ENCODE results near the gene NUP62.

NUP62 gene

DNA sequence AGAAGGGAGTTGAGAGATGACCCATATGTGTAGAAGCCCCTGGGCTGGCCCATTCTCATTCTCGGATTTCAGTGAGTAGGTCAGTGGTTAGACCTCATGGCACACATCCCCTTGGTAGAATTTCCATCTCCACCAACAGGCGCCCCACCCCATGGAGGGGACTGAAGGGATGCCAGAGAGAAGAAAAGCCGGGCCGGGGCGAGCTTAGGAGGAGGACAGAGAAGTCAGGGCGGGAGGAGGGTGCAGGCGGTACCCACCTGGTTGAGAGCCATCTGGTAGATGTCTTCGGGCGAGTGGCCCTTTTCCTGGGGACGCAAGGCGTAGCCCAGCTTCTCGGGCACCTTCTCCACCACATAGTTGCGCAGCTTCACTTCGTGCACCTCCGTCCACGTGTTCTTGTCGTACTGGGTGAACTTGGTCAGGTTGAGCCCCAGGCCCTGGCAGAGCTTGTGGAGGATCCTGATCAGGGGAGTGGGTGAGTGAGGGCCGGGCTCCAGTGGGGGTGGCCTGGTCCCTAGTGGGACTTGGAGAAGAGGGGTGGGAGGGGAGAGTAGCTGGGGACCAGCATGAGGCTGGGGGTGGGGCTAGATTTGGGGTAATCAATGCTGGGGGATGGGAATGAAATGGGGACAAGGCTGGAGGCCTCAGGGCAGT lies 35.2 kb downstream of the NUP62 start:
- Histone ChIP-seq H3K4me1 (ENCODE audit: insufficient read depth, low read length) (peaks cover 12% of the 10 kb centered on the region), H3K4me3 (ENCODE audit: low read depth in 1 of 2, low read length in 2 of 2) (no peak overlapping the region), H3K36me3 (ENCODE audit: insufficient read depth, low read length) (no peaks in the 10 kb centered on the region), H3K9ac (ENCODE audit: low read length) (no peak overlapping the region), H3K27ac (ENCODE audit: low read depth, low read length) (no peak overlapping the region), H3K27me3 (ENCODE audit: control insufficient read depth in 1 of 2, insufficient read depth in 2 of 2, low read length in 2 of 2) (peaks cover 0 to 19% of the 10 kb centered on the region in 2 donors), H3K9me3 (ENCODE audit: low read length) (no peaks in the 10 kb centered on the region)

DNA sequence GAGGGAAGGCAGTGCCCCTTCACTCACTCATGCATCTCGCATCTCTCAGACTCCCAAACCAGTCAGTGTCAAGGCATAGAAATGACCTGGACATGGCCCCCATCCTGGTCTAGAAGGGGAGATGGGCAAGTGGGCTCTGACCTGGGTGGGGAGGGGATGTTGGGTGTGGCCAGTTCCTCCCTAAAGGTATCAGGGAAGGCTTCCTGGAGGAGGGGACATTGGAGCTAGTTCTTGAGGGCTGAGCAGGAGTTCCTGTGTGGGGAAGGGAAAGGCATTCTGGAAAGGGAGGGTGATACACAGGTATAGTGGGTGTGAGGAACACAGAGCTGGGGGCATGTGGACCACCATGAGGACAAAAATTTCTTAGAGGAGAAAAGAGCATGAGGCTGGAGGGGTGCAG lies 36.6 kb downstream of the NUP62 start:
- H3K9me3 ChIP-seq (ENCODE audit: low read length): no peaks in the 10 kb centered on the region
- peaks cover 0 to 19% of the 10 kb centered on the region in 2 donors for H3K27me3 ChIP-seq (ENCODE audit: control insufficient read depth in 1 of 2, insufficient read depth in 2 of 2, low read length in 2 of 2)
- H3K4me1 ChIP-seq (ENCODE audit: insufficient read depth, low read length): peaks cover 12% of the 10 kb centered on the region
- no peak overlapping the region for H3K4me3 ChIP-seq (ENCODE audit: low read depth in 1 of 2, low read length in 2 of 2)
- H3K27ac ChIP-seq (ENCODE audit: low read depth, low read length): no peak overlapping the region
- no peak overlapping the region for H3K9ac ChIP-seq (ENCODE audit: low read length)
- no peaks in the 10 kb centered on the region for H3K36me3 ChIP-seq (ENCODE audit: insufficient read depth, low read length)

DNA sequence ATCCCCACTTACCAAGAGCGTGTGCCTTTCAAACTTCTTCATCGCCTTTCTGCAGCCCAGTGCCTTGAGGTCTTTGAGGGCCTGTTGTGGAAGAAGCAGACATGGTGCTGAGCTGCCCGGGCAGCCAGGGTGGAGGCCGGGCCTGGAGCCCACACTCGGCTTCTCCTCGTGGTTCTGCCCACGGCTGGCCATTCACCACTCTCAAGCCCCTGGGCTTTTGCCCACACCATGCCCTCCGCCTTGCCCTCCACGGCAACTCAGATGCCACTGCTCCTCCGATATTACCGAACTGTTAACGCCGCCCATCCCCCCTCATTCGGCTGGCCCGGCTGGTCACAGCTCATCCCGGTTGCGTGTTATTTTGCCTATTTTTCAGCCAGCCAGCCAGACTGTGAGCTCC lies 37.9 kb downstream of the NUP62 start:
- Histone ChIP-seq H3K4me1 (ENCODE audit: insufficient read depth, low read length) (no peaks in the 10 kb centered on the region), H3K9ac (ENCODE audit: low read length) (no peak overlapping the region), H3K36me3 (ENCODE audit: insufficient read depth, low read length) (no peaks in the 10 kb centered on the region), H3K9me3 (ENCODE audit: low read length) (no peaks in the 10 kb centered on the region), H3K4me3 (ENCODE audit: low read depth in 1 of 2, low read length in 2 of 2) (no peak overlapping the region), H3K27ac (ENCODE audit: low read depth, low read length) (no peak overlapping the region), H3K27me3 (ENCODE audit: control insufficient read depth in 1 of 2, insufficient read depth in 2 of 2, low read length in 2 of 2) (peaks cover 0 to 19% of the 10 kb centered on the region in 2 donors)

DNA sequence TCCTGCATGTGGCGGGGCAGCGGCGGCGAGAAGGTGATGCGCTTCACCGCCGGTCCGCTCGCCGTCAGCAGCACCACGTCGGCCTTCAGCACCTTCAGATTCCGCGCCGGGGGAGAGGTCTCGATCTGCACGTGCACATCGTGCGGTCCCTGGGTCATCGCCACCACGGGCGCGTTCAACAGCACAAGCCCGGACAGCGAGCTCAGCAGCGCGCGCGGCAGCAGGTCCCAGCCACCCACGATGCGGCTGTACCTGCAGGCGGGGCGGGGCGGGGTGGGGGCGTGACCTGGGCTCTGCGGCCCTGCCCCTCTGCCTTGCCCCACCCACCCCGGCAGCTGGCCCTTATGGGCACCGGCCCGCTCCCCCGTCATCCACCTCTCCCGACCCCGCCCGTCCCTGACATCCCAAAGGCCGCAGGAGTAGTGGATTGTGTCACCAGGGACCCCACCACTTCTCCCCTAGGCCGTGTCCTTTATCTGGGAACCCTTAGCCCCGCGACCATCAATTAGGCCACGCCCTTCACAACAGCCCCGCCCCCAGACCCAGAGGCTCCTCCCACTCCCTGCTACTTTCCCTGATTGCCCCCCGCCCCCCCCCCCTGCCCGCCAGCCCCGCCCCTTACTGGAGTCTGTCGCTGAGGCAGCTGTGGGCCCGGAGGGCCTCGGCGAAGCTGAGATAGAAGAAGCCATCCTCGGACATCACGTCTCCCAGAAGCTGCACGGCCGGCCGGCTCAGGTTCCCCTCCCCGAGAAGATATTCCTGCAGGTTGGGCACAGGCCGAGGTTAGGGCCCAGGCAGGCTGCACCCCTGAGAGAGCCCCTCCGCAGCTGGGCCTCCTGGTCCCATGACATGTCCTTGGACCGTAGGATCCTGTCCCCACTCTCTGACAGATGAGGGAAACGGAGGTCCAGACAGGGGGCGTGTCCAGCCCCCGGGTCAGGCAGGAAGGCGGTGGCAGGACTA lies 38.7 kb downstream of the NUP62 start:
- H3K27ac ChIP-seq (ENCODE audit: low read depth, low read length): no peak overlapping the region
- no peaks in the 10 kb centered on the region for H3K36me3 ChIP-seq (ENCODE audit: insufficient read depth, low read length)
- peaks cover 0 to 19% of the 10 kb centered on the region in 2 donors for H3K27me3 ChIP-seq (ENCODE audit: control insufficient read depth in 1 of 2, insufficient read depth in 2 of 2, low read length in 2 of 2)
- H3K4me3 ChIP-seq (ENCODE audit: low read depth in 1 of 2, low read length in 2 of 2): no peak overlapping the region
- no peaks in the 10 kb centered on the region for H3K9me3 ChIP-seq (ENCODE audit: low read length)
- no peaks in the 10 kb centered on the region for H3K4me1 ChIP-seq (ENCODE audit: insufficient read depth, low read length)
- H3K9ac ChIP-seq (ENCODE audit: low read length): no peak overlapping the region

DNA sequence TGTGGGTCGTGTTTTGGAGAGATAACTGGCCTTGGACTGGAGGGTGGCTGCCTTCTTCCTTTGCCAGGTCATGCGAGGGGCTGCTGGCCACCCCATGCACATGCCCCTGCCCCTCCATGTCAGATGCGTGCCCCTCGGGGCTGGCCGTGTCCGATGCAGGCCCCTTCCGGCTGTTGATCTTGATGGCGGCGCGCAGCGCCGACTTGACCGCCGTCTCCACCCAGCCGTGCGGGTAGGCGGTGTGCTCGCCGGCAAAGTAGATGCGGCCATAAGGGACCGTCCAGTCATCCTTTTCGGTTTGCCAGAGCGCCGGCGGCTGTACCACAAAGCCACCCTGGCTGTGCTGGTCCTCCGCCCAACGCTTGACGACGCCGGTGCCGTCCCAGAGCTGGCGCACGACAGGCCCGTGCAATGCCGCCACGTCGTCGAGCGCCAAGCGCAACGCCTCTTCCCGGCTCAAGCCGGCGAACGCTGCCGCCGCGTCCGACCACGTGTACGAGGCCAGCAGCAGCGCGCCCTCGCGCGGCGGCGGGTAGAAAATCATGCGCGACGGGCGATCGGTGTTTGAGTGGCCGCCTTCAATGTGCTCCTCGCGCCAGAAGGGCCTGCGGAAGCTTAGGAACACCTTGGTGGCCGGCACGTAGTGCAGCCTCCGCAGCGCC lies 39.5 kb downstream of the NUP62 start:
- Histone ChIP-seq H3K4me3 (ENCODE audit: low read depth in 1 of 2, low read length in 2 of 2) (no peak overlapping the region), H3K9me3 (ENCODE audit: low read length) (no peaks in the 10 kb centered on the region), H3K4me1 (ENCODE audit: insufficient read depth, low read length) (no peaks in the 10 kb centered on the region), H3K9ac (ENCODE audit: low read length) (no peak overlapping the region), H3K27me3 (ENCODE audit: control insufficient read depth in 1 of 2, insufficient read depth in 2 of 2, low read length in 2 of 2) (peaks cover 0 to 19% of the 10 kb centered on the region in 2 donors), H3K27ac (ENCODE audit: low read depth, low read length) (no peak overlapping the region), H3K36me3 (ENCODE audit: insufficient read depth, low read length) (peaks cover under 1% of the 10 kb centered on the region)

DNA sequence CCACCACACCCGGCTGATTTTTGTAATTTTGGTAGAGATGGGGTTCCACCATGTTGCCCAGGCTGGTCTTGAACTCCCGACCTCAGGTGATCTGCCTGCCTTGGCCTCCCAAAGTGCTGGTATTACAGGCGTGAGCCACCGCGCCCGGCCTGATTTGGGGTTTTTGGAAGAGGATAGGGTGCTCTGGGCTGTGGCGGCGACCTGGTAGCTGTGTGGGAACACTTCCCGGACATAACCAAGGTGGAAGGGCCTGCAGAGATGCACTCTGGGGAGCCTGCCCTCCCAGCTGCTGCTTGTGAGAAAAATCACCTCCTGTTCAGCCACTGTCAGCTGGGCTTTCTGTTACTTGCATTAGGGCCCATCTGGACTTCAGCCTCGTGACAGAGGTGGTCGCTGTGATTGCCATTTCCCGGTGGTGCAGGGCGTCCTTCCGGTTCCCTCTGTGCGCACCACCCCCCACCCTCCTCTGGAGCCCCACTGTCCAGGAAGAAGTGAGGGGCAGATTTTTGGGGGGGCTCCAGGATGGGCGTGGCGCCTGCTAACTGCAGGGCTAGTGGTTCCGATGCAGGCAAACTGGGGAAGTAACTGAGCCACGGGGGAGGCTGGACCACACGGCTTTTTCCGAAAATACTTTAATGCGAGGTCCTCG lies 40.1 kb downstream of the NUP62 start:
- peaks cover 8% of the 10 kb centered on the region for H3K36me3 ChIP-seq (ENCODE audit: insufficient read depth, low read length)
- H3K9me3 ChIP-seq (ENCODE audit: low read length): no peaks in the 10 kb centered on the region
- no peak overlapping the region for H3K27ac ChIP-seq (ENCODE audit: low read depth, low read length)
- no peak overlapping the region for H3K9ac ChIP-seq (ENCODE audit: low read length)
- H3K27me3 ChIP-seq (ENCODE audit: control insufficient read depth in 1 of 2, insufficient read depth in 2 of 2, low read length in 2 of 2): peaks cover 0 to 19% of the 10 kb centered on the region in 2 donors
- no peaks in the 10 kb centered on the region for H3K4me1 ChIP-seq (ENCODE audit: insufficient read depth, low read length)
- no peak overlapping the region for H3K4me3 ChIP-seq (ENCODE audit: low read depth in 1 of 2, low read length in 2 of 2)

DNA sequence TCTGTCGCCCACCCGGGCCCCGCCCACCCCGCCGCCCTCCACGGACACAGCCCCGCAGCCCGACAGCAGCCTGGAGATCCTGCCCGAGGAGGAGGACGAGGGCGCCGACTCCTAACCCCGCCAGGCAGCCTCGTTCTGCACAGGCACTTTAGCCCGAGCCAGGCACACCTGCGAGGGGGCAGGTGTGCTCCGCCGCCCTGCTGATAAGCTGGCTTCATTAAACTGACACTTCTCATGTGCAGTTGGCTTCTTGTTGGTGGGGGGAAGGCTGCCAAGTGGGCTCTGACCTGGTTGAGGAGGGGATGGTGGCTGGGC lies 40.8 kb downstream of the NUP62 start:
- Histone ChIP-seq H3K9ac (ENCODE audit: low read length) (no peak overlapping the region), H3K27ac (ENCODE audit: low read depth, low read length) (no peak overlapping the region), H3K4me1 (ENCODE audit: insufficient read depth, low read length) (no peaks in the 10 kb centered on the region), H3K4me3 (ENCODE audit: low read depth in 1 of 2, low read length in 2 of 2) (no peak overlapping the region), H3K9me3 (ENCODE audit: low read length) (no peaks in the 10 kb centered on the region), H3K36me3 (ENCODE audit: insufficient read depth, low read length) (peaks cover 14% of the 10 kb centered on the region), H3K27me3 (ENCODE audit: control insufficient read depth in 1 of 2, insufficient read depth in 2 of 2, low read length in 2 of 2) (peaks cover 0 to 19% of the 10 kb centered on the region in 2 donors)

DNA sequence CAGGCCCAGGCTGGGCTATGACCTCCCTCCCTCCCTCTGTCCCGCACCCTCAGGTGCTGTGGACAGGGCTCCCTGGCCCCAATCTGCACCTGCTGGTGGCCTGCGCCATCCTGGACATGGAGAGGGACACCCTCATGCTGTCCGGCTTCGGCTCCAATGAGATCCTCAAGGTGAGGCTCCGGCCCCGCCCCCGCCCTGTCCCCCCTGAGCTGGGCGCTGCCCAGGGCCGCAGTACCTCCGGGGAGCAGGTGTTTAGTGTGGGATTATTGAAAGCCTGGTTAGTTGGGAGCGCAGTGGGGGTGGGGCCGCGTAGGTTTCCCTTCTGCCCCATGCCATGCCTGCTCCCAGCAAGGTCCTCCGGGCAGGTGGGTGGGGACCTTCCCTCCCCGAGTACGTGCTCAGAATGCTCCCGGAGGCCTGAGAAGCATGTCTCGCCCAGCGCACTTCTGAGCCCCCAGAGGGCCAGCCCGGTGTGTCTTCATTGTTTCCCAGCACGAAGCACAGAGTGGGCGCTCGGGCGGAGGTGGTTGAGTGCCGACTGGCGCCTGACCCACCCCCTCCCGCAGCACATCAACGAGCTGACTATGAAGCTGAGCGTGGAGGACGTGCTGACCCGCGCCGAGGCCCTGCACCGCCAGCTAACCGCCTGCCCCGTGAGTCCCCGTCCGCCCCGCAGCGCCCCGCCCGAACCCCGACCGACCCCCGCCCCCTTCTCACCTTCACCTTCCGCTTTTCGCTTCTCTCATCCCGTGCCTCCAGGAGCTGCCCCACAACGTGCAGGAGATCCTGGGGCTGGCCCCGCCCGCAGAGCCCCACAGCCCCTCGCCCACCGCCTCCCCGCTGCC lies 41.4 kb downstream of the NUP62 start:
- Histone ChIP-seq H3K27me3 (ENCODE audit: control insufficient read depth in 1 of 2, insufficient read depth in 2 of 2, low read length in 2 of 2) (peaks cover 0 to 19% of the 10 kb centered on the region in 2 donors), H3K9me3 (ENCODE audit: low read length) (no peaks in the 10 kb centered on the region), H3K27ac (ENCODE audit: low read depth, low read length) (no peak overlapping the region), H3K4me1 (ENCODE audit: insufficient read depth, low read length) (no peaks in the 10 kb centered on the region), H3K4me3 (ENCODE audit: low read depth in 1 of 2, low read length in 2 of 2) (no peak overlapping the region), H3K9ac (ENCODE audit: low read length) (no peak overlapping the region), H3K36me3 (ENCODE audit: insufficient read depth, low read length) (peaks cover 20% of the 10 kb centered on the region)

DNA sequence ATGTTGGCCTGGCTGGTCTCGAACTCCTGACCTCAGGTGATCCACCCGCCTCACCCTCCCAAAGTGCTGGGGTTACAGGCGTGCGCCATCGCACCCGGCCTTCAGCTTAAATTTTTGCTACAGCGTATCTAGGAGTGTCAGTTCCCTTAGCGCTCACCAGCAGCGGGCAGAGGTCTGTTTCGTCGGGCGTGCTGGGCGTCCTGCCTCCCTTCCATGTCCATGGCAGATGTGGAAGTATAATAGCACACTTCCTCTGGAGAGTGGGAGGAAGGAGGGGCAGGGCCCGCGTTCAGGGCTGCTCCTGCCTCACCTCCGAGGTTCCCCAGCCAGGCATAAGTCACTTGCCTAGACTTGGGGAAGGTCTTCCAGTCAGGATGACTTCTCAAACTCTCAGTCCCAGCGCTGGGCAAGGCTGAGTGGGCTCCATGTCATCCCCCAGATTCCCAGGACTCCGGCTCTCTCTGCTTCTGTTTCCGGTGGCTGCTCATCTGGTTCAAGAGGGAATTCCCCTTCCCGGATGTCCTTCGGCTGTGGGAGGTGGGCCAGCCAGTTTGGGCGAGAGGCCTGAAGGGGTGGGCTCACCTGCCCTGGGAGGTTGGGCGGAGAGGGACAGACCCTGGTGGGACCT lies 42.2 kb downstream of the NUP62 start:
- Histone ChIP-seq H3K9me3 (ENCODE audit: low read length) (no peaks in the 10 kb centered on the region), H3K4me3 (ENCODE audit: low read depth in 1 of 2, low read length in 2 of 2) (no peak overlapping the region), H3K9ac (ENCODE audit: low read length) (no peak overlapping the region), H3K36me3 (ENCODE audit: insufficient read depth, low read length) (peaks cover 28% of the 10 kb centered on the region), H3K27me3 (ENCODE audit: control insufficient read depth in 1 of 2, insufficient read depth in 2 of 2, low read length in 2 of 2) (peaks cover 0 to 19% of the 10 kb centered on the region in 2 donors), H3K27ac (ENCODE audit: low read depth, low read length) (no peak overlapping the region), H3K4me1 (ENCODE audit: insufficient read depth, low read length) (no peaks in the 10 kb centered on the region)

DNA sequence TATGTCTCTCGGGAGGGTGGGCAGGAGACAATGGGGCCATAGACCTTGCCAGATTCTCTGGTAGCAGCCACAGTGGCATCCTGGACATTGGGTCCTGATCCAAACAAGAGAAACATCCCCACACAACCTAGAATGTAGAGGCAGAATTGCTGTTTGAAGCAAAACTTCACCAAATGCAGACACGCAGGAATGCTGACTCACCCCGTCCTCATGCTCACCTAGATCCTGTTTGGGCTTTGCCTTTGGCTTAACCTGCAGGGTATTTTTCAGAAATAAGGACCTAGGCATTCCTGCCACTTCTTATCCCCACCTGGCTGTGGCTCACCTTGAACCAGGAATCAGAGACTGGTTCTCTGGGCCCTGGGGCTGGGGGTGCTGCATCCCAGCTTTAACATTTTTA lies 44.5 kb downstream of the NUP62 start:
- peaks cover 0 to 4% of the 10 kb centered on the region in 2 donors for H3K27me3 ChIP-seq (ENCODE audit: control insufficient read depth in 1 of 2, insufficient read depth in 2 of 2, low read length in 2 of 2)
- no peak overlapping the region for H3K27ac ChIP-seq (ENCODE audit: low read depth, low read length)
- peaks cover 51% of the 10 kb centered on the region for H3K36me3 ChIP-seq (ENCODE audit: insufficient read depth, low read length)
- no peaks in the 10 kb centered on the region for H3K4me1 ChIP-seq (ENCODE audit: insufficient read depth, low read length)
- H3K9me3 ChIP-seq (ENCODE audit: low read length): no peaks in the 10 kb centered on the region
- H3K9ac ChIP-seq (ENCODE audit: low read length): no peak overlapping the region
- H3K4me3 ChIP-seq (ENCODE audit: low read depth in 1 of 2, low read length in 2 of 2): no peak overlapping the region
